ENCODE measurements around the gene SYT17. TPM values are rescaled to one million over a fixed set of nuclear protein-coding genes. Genes with fewer than 3 reads are reported as not detected.

SYT17 gene
- total and polyA plus RNA-seq, 4 donors: 3.4 to 13.1 (median 8.6) TPM

DNA sequence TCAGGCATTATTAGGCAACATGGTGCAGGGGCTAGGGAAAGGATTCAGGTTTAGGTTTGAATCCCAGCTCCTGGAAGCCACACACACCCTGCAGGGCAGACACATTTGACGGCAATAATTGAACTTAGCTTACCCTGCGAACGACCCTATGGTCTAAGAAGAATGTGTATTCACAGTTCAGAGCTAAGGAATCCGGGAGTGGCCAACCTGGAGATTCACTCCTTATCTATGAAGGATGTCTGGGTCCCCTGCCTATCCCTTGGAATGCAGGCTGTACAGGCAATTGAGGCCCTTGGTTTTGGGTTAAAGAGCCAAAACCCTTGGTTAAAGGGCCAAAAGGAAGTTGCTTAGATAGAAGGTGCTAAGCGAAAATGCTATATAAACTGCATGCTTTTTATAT is 2.9 kb upstream of the SYT17 start:
- H3K36me3 ChIP-seq (ENCODE audit: control insufficient read depth in 4 of 4, insufficient read depth in 4 of 4, low read length in 4 of 4): no peaks in the 10 kb centered on the region
- H3K4me3 ChIP-seq: no peak overlapping the region
- no peak overlapping the region for H3K9ac ChIP-seq (ENCODE audit: insufficient read depth in 1 of 2, low read length in 2 of 2)
- peaks cover 0 to 3% (median 0%) of the 10 kb centered on the region in 4 donors for H3K9me3 ChIP-seq (ENCODE audit: control insufficient read depth in 4 of 4, insufficient read depth in 3 of 4, low read length in 3 of 4)
- no peaks in the 10 kb centered on the region for H3K27me3 ChIP-seq (ENCODE audit: control insufficient read depth in 3 of 3, insufficient read depth in 3 of 3, low read length in 2 of 3)
- TF ChIP-seq, protein P1, sequence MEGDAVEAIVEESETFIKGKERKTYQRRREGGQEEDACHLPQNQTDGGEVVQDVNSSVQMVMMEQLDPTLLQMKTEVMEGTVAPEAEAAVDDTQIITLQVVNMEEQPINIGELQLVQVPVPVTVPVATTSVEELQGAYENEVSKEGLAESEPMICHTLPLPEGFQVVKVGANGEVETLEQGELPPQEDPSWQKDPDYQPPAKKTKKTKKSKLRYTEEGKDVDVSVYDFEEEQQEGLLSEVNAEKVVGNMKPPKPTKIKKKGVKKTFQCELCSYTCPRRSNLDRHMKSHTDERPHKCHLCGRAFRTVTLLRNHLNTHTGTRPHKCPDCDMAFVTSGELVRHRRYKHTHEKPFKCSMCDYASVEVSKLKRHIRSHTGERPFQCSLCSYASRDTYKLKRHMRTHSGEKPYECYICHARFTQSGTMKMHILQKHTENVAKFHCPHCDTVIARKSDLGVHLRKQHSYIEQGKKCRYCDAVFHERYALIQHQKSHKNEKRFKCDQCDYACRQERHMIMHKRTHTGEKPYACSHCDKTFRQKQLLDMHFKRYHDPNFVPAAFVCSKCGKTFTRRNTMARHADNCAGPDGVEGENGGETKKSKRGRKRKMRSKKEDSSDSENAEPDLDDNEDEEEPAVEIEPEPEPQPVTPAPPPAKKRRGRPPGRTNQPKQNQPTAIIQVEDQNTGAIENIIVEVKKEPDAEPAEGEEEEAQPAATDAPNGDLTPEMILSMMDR (IDR thresholded peaks at IDR 0.05; ENCODE audit: control extremely low read depth, extremely low read depth): no peak
- H3K27ac ChIP-seq (ENCODE audit: low read depth in 1 of 2, low read length in 1 of 2): no peak overlapping the region
- no peak for DNase-seq
- no peak for ATAC-seq (ENCODE audit: insufficient read depth, low FRiP score)
- peaks cover 0 to 18% (median 8%) of the 10 kb centered on the region in 5 donors for H3K4me1 ChIP-seq (ENCODE audit: control insufficient read depth in 5 of 5, insufficient read depth in 5 of 5, low read length in 5 of 5)
- 66 to 73% methylated on average over 5 of the region's 5 CpGs for WGBS, 2 donors

- no peak for ATAC-seq (ENCODE audit: insufficient read depth, low FRiP score)
Measured at GRCh38 chr16:19166500-19166899, 1.5 kb upstream of the SYT17 start.

DNA sequence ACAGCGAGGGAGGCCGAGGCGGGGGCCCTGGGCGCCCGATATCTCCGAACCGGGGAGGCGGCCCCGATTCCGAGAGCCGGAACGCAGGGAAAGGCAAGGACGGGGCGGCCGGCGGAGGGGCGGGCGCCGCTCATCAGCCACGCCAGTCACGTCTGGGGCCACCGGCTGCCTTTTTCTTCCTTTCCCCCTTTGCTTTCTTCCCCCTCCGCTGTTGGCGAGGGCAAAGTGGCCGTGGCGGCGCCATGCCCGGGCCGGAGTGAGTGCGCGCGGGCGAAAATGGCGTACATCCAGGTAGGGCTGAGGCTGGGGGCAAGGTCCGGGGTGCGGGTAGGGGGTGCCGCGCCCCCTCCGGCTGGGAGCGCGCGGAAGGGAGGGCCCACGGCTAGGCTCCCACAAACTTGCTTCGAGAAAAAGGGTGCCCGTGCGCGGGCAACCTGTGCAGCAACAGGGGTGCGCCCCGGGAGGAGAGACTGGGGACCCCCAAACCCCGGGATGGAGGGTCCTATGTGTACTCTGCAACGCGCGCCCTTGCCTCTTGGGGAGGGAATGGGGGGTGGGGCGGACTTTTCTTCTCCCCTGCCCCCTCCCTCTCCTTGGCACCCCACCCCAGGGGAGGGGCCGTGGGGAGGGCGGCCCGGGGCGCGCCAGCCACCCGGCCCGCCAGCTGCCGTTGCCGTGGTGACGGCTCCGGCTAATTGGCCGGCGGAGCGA is 486 bp downstream of the SYT17 start:
- WGBS, 2 donors: 0 to 1% methylated on average over 42 to 68 of the region's 68 CpGs
- peak overlapping the region; percentile 73 for H3K4me3 ChIP-seq
- H3K27me3 ChIP-seq (ENCODE audit: control insufficient read depth in 3 of 3, insufficient read depth in 3 of 3, low read length in 2 of 3): no peaks in the 10 kb centered on the region
- TF ChIP-seq, protein P1 (IDR thresholded peaks at IDR 0.05; ENCODE audit: control extremely low read depth, extremely low read depth): no peak
- ATAC-seq (ENCODE audit: insufficient read depth, low FRiP score): peak; percentile 49
- H3K27ac ChIP-seq (ENCODE audit: low read depth in 1 of 2, low read length in 1 of 2): peak overlapping the region in 1 of 2 donors; percentile 90
- no peaks in the 10 kb centered on the region for H3K36me3 ChIP-seq (ENCODE audit: control insufficient read depth in 4 of 4, insufficient read depth in 4 of 4, low read length in 4 of 4)
- no peaks in the 10 kb centered on the region for H3K9me3 ChIP-seq (ENCODE audit: control insufficient read depth in 4 of 4, insufficient read depth in 3 of 4, low read length in 3 of 4)
- H3K4me1 ChIP-seq (ENCODE audit: control insufficient read depth in 5 of 5, insufficient read depth in 5 of 5, low read length in 5 of 5): peaks cover 0 to 18% (median 8%) of the 10 kb centered on the region in 5 donors
- DNase-seq: peak; percentile 68 to 72 (median 72)
- no peak overlapping the region for H3K9ac ChIP-seq (ENCODE audit: insufficient read depth in 1 of 2, low read length in 2 of 2)

More at GRCh38 chr16:19166500-19166899, 1.5 kb upstream of the SYT17 start:
- peaks cover 0 to 18% (median 8%) of the 10 kb centered on the region in 5 donors for H3K4me1 ChIP-seq (ENCODE audit: control insufficient read depth in 5 of 5, insufficient read depth in 5 of 5, low read length in 5 of 5)
- WGBS, 2 donors: 77 to 89% methylated on average over 2 of the region's 2 CpGs
- DNase-seq: no peak
- no peaks in the 10 kb centered on the region for H3K27me3 ChIP-seq (ENCODE audit: control insufficient read depth in 3 of 3, insufficient read depth in 3 of 3, low read length in 2 of 3)
- H3K9me3 ChIP-seq (ENCODE audit: control insufficient read depth in 4 of 4, insufficient read depth in 3 of 4, low read length in 3 of 4): peaks cover 0 to 3% (median 0%) of the 10 kb centered on the region in 4 donors
- no peaks in the 10 kb centered on the region for H3K36me3 ChIP-seq (ENCODE audit: control insufficient read depth in 4 of 4, insufficient read depth in 4 of 4, low read length in 4 of 4)
- H3K27ac ChIP-seq (ENCODE audit: low read depth in 1 of 2, low read length in 1 of 2): no peak overlapping the region
- TF ChIP-seq, protein P1 (IDR thresholded peaks at IDR 0.05; ENCODE audit: control extremely low read depth, extremely low read depth): no peak
- H3K9ac ChIP-seq (ENCODE audit: insufficient read depth in 1 of 2, low read length in 2 of 2): no peak overlapping the region
- H3K4me3 ChIP-seq: no peak overlapping the region

All from lung (tissue), 12 donors.